GM12878 (cell line): ENCODE results near the gene TFR2.

Source experiments
- BHLHE40 ChIP-seq, 2 experiments: fragments of 450-650 bp in 1 of 2; IDR thresholded peaks; 2 replicates each; pipeline ENCODE4 v1.6.1; 2011 to 2017; ENCODE audit warnings: low read depth in 2 of 2, borderline replicate concordance in 1 of 2, improper control_type of control experiment in 1 of 2, low read length in 1 of 2, mild to moderate bottlenecking in 1 of 2
- CBX5 ChIP-seq: sonication (generic); IDR thresholded peaks from 2 replicates; pipeline ENCODE4 v1.6.1; 2016; ENCODE audit warnings: low read depth, moderate library complexity, mild to moderate bottlenecking, inconsistent platforms
- POLR2AphosphoS5 ChIP-seq: IDR thresholded peaks from 2 replicates; pipeline ENCODE4 v1.6.1; 2011; ENCODE audit warnings: mild to moderate bottlenecking, low read length, inconsistent platforms
- SMARCA5 ChIP-seq: fragments of 450-650 bp; IDR thresholded peaks from 2 replicates; pipeline ENCODE4 v1.6.1; 2017; ENCODE audit warnings: mild to moderate bottlenecking
- TF ChIP-seq, protein P1 (sequence below), 3 experiments: IDR thresholded peaks in 2 of 3; conservative IDR thresholded peaks in 1 of 3; 2 replicates each; pipeline ENCODE4 v1.5.1; 2011; ENCODE audit warnings: low read depth in 3 of 3, low read length in 3 of 3, mild to moderate bottlenecking in 3 of 3, control low read depth in 2 of 3, moderate library complexity in 2 of 3, inconsistent platforms in 1 of 3, mixed read lengths in 1 of 3; ENCODE audit not compliant: control insufficient read depth in 2 of 3, insufficient read depth in 1 of 3; ENCODE audit errors: extremely low read depth in 1 of 3

DNA sequence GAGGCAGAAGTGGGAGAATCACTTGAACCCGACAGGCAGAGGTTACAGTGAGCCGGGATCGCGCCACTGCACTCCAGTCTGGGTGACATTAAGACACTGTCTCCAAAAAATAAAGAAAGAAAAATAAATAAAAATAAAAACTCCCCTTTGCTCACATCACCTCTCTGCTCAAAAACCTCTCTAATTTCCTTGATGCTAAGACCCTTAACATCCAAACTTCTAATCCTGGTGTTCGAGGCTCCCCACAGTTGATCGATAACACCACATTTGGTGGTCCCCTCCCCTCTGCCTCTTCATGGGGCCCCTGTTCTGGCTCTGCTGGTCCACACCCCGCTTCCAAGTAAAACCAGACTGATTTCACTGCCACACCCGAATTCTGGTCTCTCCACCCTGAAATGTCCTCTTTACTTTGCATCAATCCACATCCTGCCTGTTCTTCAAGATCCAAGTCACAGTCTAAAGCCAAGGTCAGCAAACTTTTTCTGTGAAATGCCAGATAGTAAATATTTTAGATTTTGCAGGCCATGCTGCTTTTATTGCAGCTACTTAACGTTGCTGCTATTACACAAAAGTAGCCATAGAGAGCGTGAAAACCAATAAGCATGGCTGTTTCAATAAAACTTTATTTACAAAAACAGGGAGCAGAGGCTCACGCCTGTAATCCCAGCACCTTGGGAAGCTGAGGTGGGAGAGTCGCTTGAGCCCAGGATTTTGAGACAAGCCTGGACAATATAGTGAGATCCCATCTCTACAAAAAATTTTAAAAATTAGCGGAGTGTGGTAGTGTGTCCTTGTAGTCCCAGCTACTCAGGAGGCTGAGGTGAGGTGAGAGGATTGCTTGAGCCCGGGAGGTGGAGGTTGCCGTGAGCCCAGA, 17.2 kb downstream of the TFR2 start:
- TF ChIP-seq CBX5 (no peak), POLR2AphosphoS5 (no peak), BHLHE40 (IDR thresholded peaks at IDR 0.05; ENCODE audit: borderline replicate concordance in 1 of 2, low read depth in 2 of 2, low read length in 1 of 2) (no peak), SMARCA5 (no peak)
- TF ChIP-seq, protein P1, sequence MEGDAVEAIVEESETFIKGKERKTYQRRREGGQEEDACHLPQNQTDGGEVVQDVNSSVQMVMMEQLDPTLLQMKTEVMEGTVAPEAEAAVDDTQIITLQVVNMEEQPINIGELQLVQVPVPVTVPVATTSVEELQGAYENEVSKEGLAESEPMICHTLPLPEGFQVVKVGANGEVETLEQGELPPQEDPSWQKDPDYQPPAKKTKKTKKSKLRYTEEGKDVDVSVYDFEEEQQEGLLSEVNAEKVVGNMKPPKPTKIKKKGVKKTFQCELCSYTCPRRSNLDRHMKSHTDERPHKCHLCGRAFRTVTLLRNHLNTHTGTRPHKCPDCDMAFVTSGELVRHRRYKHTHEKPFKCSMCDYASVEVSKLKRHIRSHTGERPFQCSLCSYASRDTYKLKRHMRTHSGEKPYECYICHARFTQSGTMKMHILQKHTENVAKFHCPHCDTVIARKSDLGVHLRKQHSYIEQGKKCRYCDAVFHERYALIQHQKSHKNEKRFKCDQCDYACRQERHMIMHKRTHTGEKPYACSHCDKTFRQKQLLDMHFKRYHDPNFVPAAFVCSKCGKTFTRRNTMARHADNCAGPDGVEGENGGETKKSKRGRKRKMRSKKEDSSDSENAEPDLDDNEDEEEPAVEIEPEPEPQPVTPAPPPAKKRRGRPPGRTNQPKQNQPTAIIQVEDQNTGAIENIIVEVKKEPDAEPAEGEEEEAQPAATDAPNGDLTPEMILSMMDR (IDR thresholded peaks at IDR 0.05 in 2 of 3, conservative IDR thresholded peaks at IDR 0.05 in 1 of 3; ENCODE audit: control insufficient read depth in 2 of 3, extremely low read depth in 1 of 3, insufficient read depth in 1 of 3, low read depth in 3 of 3, low read length in 3 of 3), result no peak
